MM.1S (cell line): Measurements from ENCODE around the gene NAA80.

Experiments
- DNase-seq: peaks from one replicate; pipeline ENCODE4 v3.0.0-alpha.2; 2015
- H2AFZ ChIP-seq: fragments of 300-600 bp; sonication (generic); 2 replicates; pipeline ENCODE4 v1.6.0; 2016; ENCODE audit warnings: antibody characterized with exemption, low read length
- H3F3A ChIP-seq: fragments of 300-600 bp; sonication (generic); 2 replicates; pipeline ENCODE4 v1.6.1; 2016; ENCODE audit warnings: mild to moderate bottlenecking, antibody characterized with exemption, low read length, moderate library complexity, mixed read lengths; ENCODE audit not compliant: insufficient read depth
- H3K27ac ChIP-seq: fragments of 300-600 bp; sonication (generic); 2 replicates; pipeline ENCODE4 v1.5.1; 2016; ENCODE audit warnings: mild to moderate bottlenecking, low read length
- H3K27me3 ChIP-seq: fragments of 300-600 bp; sonication (generic); replicated peaks from 2 replicates; pipeline ENCODE4 v1.6.0; 2016; ENCODE audit warnings: low read length; ENCODE audit not compliant: insufficient read depth
- H3K36me3 ChIP-seq: fragments of 300-600 bp; sonication (generic); replicated peaks from 2 replicates; pipeline ENCODE4 v1.6.1; 2016; ENCODE audit warnings: mild to moderate bottlenecking, low read length, mixed read lengths; ENCODE audit not compliant: insufficient read depth
- H3K4me1 ChIP-seq: fragments of 300-600 bp; sonication (generic); 2 replicates; pipeline ENCODE4 v1.6.1; 2016; ENCODE audit warnings: low read length, mixed read lengths
- H3K4me2 ChIP-seq: fragments of 300-600 bp; sonication (generic); 2 replicates; pipeline ENCODE4 v1.6.0; 2016; ENCODE audit warnings: low read depth, low read length
- H3K4me3 ChIP-seq: fragments of 300-600 bp; sonication (generic); 2 replicates; pipeline ENCODE4 v1.5.1; 2016; ENCODE audit warnings: low read length, mixed read lengths
- H3K79me2 ChIP-seq: fragments of 300-600 bp; sonication (generic); 2 replicates; pipeline ENCODE4 v1.6.1; 2016; ENCODE audit warnings: mixed run types, low read length, mixed read lengths
- H3K9ac ChIP-seq: fragments of 300-600 bp; sonication (generic); 2 replicates; pipeline ENCODE4 v1.6.1; 2016; ENCODE audit warnings: low read length, mixed read lengths
- H3K9me2 ChIP-seq: fragments of 300-600 bp; sonication (generic); replicated peaks from 2 replicates; pipeline ENCODE4 v1.6.1; 2016; ENCODE audit warnings: mild to moderate bottlenecking, low read length, mixed read lengths; ENCODE audit not compliant: insufficient read depth
- H3K9me3 ChIP-seq: fragments of 300-600 bp; sonication (generic); replicated peaks from 2 replicates; pipeline ENCODE4 v1.6.1; 2016; ENCODE audit warnings: mild to moderate bottlenecking, low read length, mixed read lengths; ENCODE audit not compliant: insufficient read depth
- H4K20me1 ChIP-seq: fragments of 300-600 bp; sonication (generic); 2 replicates; pipeline ENCODE4 v1.6.1; 2016; ENCODE audit warnings: mild to moderate bottlenecking, low read length, moderate library complexity, mixed read lengths; ENCODE audit not compliant: insufficient read depth
- CTCF ChIP-seq: fragments of 300-600 bp; sonication (generic); IDR thresholded peaks from 2 replicates; pipeline ENCODE4 v1.5.1; 2016; ENCODE audit warnings: antibody characterized with exemption, low read length, mixed read lengths
- EZH2 ChIP-seq: fragments of 300-600 bp; sonication (generic); optimal IDR thresholded peaks from 2 replicates; pipeline ENCODE3; 2017; ENCODE audit warnings: low read depth, mild to moderate bottlenecking, antibody characterized with exemption, low read length, mixed read lengths
- EZH2phosphoT487 ChIP-seq: fragments of 300-600 bp; sonication (generic); IDR thresholded peaks from 2 replicates; pipeline ENCODE4 v1.6.1; 2018; ENCODE audit warnings: antibody characterized with exemption, low read length

The NAA80 gene

GRCh38 chr3:50278880-50279224 lies 20.4 kb downstream of the NAA80 start, which contains the start of gene LSMEM2:
LSMEM2 (plus strand) TSS chr3:50279087; CDS start chr3:50279114, 27 bp downstream.
- H3K4me1 ChIP-seq, result peaks cover 8% of the 10 kb centered on the region; the same call in 1 of the 2 replicates
- H3K79me2 ChIP-seq, result no peaks in the 10 kb centered on the region
- no peaks in the 10 kb centered on the region for H3F3A ChIP-seq
- H3K4me2 ChIP-seq, result no peak within 1 kb of the TSS
- TF ChIP-seq EZH2phosphoT487 (no peak), EZH2 (no peak), CTCF (no peak)
- H3K9me3 ChIP-seq, result no peaks in the 10 kb centered on the region
- H4K20me1 ChIP-seq, result no peaks in the 10 kb centered on the region
- no peak within 1 kb of the TSS for H2AFZ ChIP-seq
- no peak within 1 kb of the TSS for H3K27ac ChIP-seq
- H3K4me3 ChIP-seq, result no peak within 1 kb of the TSS
- peaks cover 48% of the 10 kb centered on the region for H3K27me3 ChIP-seq
- no peak for DNase-seq
- H3K9me2 ChIP-seq, result no peaks in the 10 kb centered on the region
- H3K36me3 ChIP-seq, result no peaks in the 10 kb centered on the region
- H3K9ac ChIP-seq, result no peak within 1 kb of the TSS

GRCh38 chr3:50278123-50278879 lies 20.9 kb downstream of the NAA80 start:
- Histone ChIP-seq H3K27me3 (peaks cover 54% of the 10 kb centered on the region), H3F3A (no peaks in the 10 kb centered on the region), H3K4me3 (no peak overlapping the region), H3K9ac (no peak overlapping the region), H4K20me1 (no peaks in the 10 kb centered on the region), H3K9me2 (no peaks in the 10 kb centered on the region), H3K27ac (no peak overlapping the region), H3K36me3 (no peaks in the 10 kb centered on the region), H3K79me2 (no peaks in the 10 kb centered on the region), H3K4me2 (no peak overlapping the region), H3K9me3 (no peaks in the 10 kb centered on the region), H3K4me1 (peaks cover 10% of the 10 kb centered on the region; the same call in 1 of the 2 replicates), H2AFZ (no peak overlapping the region)
- DNase-seq, result no peak
- TF ChIP-seq EZH2 (no peak), CTCF (no peak), EZH2phosphoT487 (no peak)

- TF ChIP-seq CTCF, result no peak
- no peak for TF ChIP-seq EZH2phosphoT487
- TF ChIP-seq EZH2, result no peak
- no peaks in the 10 kb centered on the region for H3K9me2 ChIP-seq
- peaks cover 61% of the 10 kb centered on the region for H3K27me3 ChIP-seq
- DNase-seq, result no peak
- H3K4me3 ChIP-seq, result no peak overlapping the region
- H3K4me2 ChIP-seq, result no peak overlapping the region
- H3K9ac ChIP-seq, result no peak overlapping the region
- peaks cover 13% of the 10 kb centered on the region; the same call in 1 of the 2 replicates for H3K4me1 ChIP-seq
- H3K27ac ChIP-seq, result no peak overlapping the region
- H3K79me2 ChIP-seq, result no peaks in the 10 kb centered on the region
- H2AFZ ChIP-seq, result no peak overlapping the region
- no peaks in the 10 kb centered on the region for H3K36me3 ChIP-seq
- no peaks in the 10 kb centered on the region for H3F3A ChIP-seq
- no peaks in the 10 kb centered on the region for H3K9me3 ChIP-seq
- H4K20me1 ChIP-seq, result no peaks in the 10 kb centered on the region
These were observed 22.5 kb downstream of the NAA80 start for GRCh38 chr3:50276762-50277101.
